Central memory CD8-positive, alpha-beta T cell (primary cell): ENCODE measurements around the gene FERMT1.

ENCODE experiments used
- ATAC-seq: fragments of 150-1000 bp; cut with Tn5 transposase; replicated peaks from 2 replicates; pipeline ENCODE4 v1.10.0; 2022; ENCODE audit warnings: mild to moderate bottlenecking, moderate FRiP score, moderate number of reproducible peaks; ENCODE audit not compliant: poor library complexity, severe bottlenecking; ENCODE audit errors: extremely low read depth
- DNase-seq, 2 donors: peaks; one replicate each; pipeline ENCODE4 v3.0.0; 2021; ENCODE audit warnings: low spot score in 2 of 2
- H3K27ac Mint-ChIP-seq: one replicate; pipeline ENCODE4 v1.8.0; 2022; ENCODE audit warnings: low read depth, mild to moderate bottlenecking, moderate library complexity, mixed read lengths
- H3K27me3 Mint-ChIP-seq: one replicate; pipeline ENCODE4 v1.8.0; 2022; ENCODE audit warnings: mixed read lengths
- H3K36me3 Mint-ChIP-seq: one replicate; pipeline ENCODE4 v1.8.0; 2022; ENCODE audit warnings: mild to moderate bottlenecking, moderate library complexity, mixed read lengths; ENCODE audit not compliant: insufficient read depth
- H3K4me1 Mint-ChIP-seq: one replicate; pipeline ENCODE4 v1.8.0; 2022; ENCODE audit warnings: mixed read lengths
- H3K4me3 Mint-ChIP-seq: one replicate; pipeline ENCODE4 v1.8.0; 2022; ENCODE audit warnings: mild to moderate bottlenecking, moderate library complexity, mixed read lengths
- H3K9me3 Mint-ChIP-seq: one replicate; pipeline ENCODE4 v1.8.0; 2022; ENCODE audit warnings: mixed read lengths

The FERMT1 gene

GRCh38 chr20:6079016-6079415, 43.8 kb downstream of the FERMT1 start:
- DNase-seq (no peak), ATAC-seq (no peak)
- no peaks in the 10 kb centered on the region for H3K36me3 Mint-ChIP-seq
- H3K9me3 Mint-ChIP-seq: no peaks in the 10 kb centered on the region
- peaks cover 4% of the 10 kb centered on the region for H3K4me1 Mint-ChIP-seq
- H3K27ac Mint-ChIP-seq: no peak overlapping the region
- no peak overlapping the region for H3K4me3 Mint-ChIP-seq
- peaks cover 28% of the 10 kb centered on the region for H3K27me3 Mint-ChIP-seq

GRCh38 chr20:6075428-6076219, 47.2 kb downstream of the FERMT1 start:
- no peak overlapping the region for H3K4me3 Mint-ChIP-seq
- H3K9me3 Mint-ChIP-seq: no peaks in the 10 kb centered on the region
- no peak overlapping the region for H3K27ac Mint-ChIP-seq
- DNase-seq (no peak), ATAC-seq (no peak)
- no peaks in the 10 kb centered on the region for H3K36me3 Mint-ChIP-seq
- peaks cover 24% of the 10 kb centered on the region for H3K27me3 Mint-ChIP-seq
- H3K4me1 Mint-ChIP-seq: peaks cover 5% of the 10 kb centered on the region

DNA sequence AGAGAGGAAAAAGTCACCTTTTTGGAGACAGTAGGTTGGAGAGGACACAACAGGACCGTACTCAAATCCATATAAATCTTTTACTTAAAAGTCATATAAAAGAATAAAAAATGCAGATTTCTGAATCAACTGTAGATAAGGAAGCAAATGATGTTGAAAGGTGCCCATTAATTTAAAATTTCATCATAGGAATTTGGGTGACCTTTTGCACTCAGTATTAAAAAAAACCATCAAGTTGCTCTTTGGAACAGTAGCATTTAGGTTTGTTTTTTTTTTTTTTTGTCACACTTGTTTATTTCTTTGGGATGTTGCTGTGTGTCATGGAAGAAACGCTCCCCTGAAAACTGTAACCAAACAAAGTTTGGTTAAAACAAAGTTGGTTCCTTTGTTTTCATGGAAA, 48.0 kb downstream of the FERMT1 start:
- no peaks in the 10 kb centered on the region for H3K9me3 Mint-ChIP-seq

DNA sequence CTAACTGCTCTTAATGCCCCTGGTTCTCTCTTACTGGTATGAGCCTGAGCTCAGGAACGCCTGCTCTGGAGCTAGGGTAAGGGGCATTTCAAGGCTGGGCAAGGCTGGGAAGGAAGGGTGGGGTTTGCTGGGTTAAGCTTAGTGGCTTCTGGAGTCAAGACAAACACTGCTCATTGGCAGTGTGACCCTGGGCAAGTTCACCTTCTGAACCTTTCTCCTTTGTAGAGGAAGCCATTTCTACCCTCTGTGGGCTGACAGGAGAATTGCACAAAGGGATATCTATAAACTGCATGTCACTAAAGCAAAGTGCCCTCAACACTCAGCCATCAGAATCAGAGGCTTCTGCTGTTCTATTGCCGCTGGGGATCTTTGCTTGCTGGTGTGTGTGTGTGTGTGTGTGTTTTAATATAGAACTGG, 48.7 kb downstream of the FERMT1 start:
- Mint-ChIP-seq H3K4me3 (no peak overlapping the region), H3K36me3 (no peaks in the 10 kb centered on the region)
- no peak for ATAC-seq

More for the DNA sequence above, 48.0 kb downstream of the FERMT1 start:
- Mint-ChIP-seq H3K4me3 (no peak overlapping the region), H3K27me3 (peaks cover 16% of the 10 kb centered on the region), H3K36me3 (no peaks in the 10 kb centered on the region), H3K27ac (no peak overlapping the region), H3K4me1 (peaks cover 5% of the 10 kb centered on the region)
- DNase-seq (no peak), ATAC-seq (no peak)

DNA sequence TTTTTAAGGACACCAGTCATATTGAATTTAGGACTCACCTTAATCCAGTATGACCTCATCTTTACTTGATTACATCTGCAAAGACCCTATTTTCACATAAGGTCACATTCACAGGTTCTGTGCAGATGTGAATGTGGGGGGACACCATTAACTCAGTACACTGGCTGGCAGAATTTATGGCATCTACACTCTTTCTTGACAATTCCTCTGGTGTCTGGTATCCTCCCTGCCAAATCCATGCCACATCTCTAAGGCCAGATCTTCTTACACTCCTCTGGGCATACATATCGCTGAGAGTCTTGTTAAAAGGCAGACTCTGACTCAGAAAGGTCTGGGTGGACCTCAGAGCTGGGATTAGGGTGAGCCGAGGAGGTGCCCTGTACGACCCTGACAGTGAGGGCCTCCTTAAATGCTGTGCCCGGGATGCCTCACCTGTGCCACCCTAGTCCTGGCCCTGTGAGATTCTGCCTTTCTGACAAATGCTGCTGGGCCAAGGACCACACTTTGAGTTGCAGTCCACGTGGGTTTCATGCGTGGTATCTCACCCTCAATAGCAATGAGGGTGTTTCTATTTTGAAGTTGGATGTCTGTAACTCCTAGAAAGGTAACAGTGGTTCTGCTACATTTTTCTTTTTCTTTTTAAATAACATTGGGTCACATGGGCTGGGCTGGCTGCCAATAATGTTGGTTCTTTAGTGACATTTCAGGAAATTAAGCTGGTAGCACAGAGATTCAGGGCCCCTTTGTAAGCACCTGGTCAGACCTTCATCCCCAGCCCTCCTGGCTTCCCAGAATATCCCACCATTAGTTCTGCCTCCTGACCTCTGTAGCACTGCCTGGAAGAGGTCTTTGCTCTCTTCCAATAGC, 51.8 kb downstream of the FERMT1 start:
- H3K27me3 Mint-ChIP-seq: peaks cover 9% of the 10 kb centered on the region
- no peaks in the 10 kb centered on the region for H3K9me3 Mint-ChIP-seq
- ATAC-seq (no peak), DNase-seq (no peak)
- H3K4me3 Mint-ChIP-seq: no peak overlapping the region
- no peaks in the 10 kb centered on the region for H3K36me3 Mint-ChIP-seq
- no peak overlapping the region for H3K27ac Mint-ChIP-seq
- H3K4me1 Mint-ChIP-seq: peaks cover 5% of the 10 kb centered on the region

More for the DNA sequence above, 48.7 kb downstream of the FERMT1 start:
- H3K4me1 Mint-ChIP-seq: peaks cover 5% of the 10 kb centered on the region
- no peak for DNase-seq
- peaks cover 9% of the 10 kb centered on the region for H3K27me3 Mint-ChIP-seq
- no peak overlapping the region for H3K27ac Mint-ChIP-seq
- no peaks in the 10 kb centered on the region for H3K9me3 Mint-ChIP-seq

GRCh38 chr20:6069669-6070068, 53.2 kb downstream of the FERMT1 start:
- no peak overlapping the region for H3K4me3 Mint-ChIP-seq
- H3K9me3 Mint-ChIP-seq: no peaks in the 10 kb centered on the region
- no peak overlapping the region for H3K27ac Mint-ChIP-seq
- peaks cover 8% of the 10 kb centered on the region for H3K27me3 Mint-ChIP-seq
- H3K4me1 Mint-ChIP-seq: peaks cover 5% of the 10 kb centered on the region
- no peak for DNase-seq
- no peak for ATAC-seq
- H3K36me3 Mint-ChIP-seq: no peaks in the 10 kb centered on the region

GRCh38 chr20:6067763-6068318, 55.0 kb downstream of the FERMT1 start:
- no peak overlapping the region for H3K27ac Mint-ChIP-seq
- H3K4me1 Mint-ChIP-seq: no peaks in the 10 kb centered on the region
- no peak overlapping the region for H3K4me3 Mint-ChIP-seq
- H3K27me3 Mint-ChIP-seq: no peaks in the 10 kb centered on the region
- ATAC-seq: no peak
- H3K36me3 Mint-ChIP-seq: no peaks in the 10 kb centered on the region
- no peak for DNase-seq
- no peaks in the 10 kb centered on the region for H3K9me3 Mint-ChIP-seq

GRCh38 chr20:6066582-6066981, 56.2 kb downstream of the FERMT1 start:
- ATAC-seq (no peak), DNase-seq (no peak)
- Mint-ChIP-seq H3K9me3 (no peaks in the 10 kb centered on the region), H3K4me3 (no peak overlapping the region), H3K36me3 (no peaks in the 10 kb centered on the region), H3K4me1 (no peaks in the 10 kb centered on the region), H3K27ac (no peak overlapping the region), H3K27me3 (no peaks in the 10 kb centered on the region)

GRCh38 chr20:6061544-6061943, 61.3 kb downstream of the FERMT1 start:
- H3K9me3 Mint-ChIP-seq: no peaks in the 10 kb centered on the region
- no peak for DNase-seq
- no peak overlapping the region for H3K4me3 Mint-ChIP-seq
- H3K4me1 Mint-ChIP-seq: no peaks in the 10 kb centered on the region
- ATAC-seq: no peak
- no peaks in the 10 kb centered on the region for H3K36me3 Mint-ChIP-seq
- peaks cover 27% of the 10 kb centered on the region for H3K27me3 Mint-ChIP-seq
- H3K27ac Mint-ChIP-seq: no peak overlapping the region

GRCh38 chr20:6060213-6060612, 62.6 kb downstream of the FERMT1 start:
- no peaks in the 10 kb centered on the region for H3K9me3 Mint-ChIP-seq
- H3K27ac Mint-ChIP-seq: no peak overlapping the region
- no peaks in the 10 kb centered on the region for H3K36me3 Mint-ChIP-seq
- H3K27me3 Mint-ChIP-seq: peaks cover 35% of the 10 kb centered on the region
- no peak for ATAC-seq
- no peaks in the 10 kb centered on the region for H3K4me1 Mint-ChIP-seq
- no peak overlapping the region for H3K4me3 Mint-ChIP-seq
- DNase-seq: no peak

- Mint-ChIP-seq H3K27me3 (peaks cover 49% of the 10 kb centered on the region), H3K4me3 (no peak overlapping the region), H3K9me3 (no peaks in the 10 kb centered on the region), H3K27ac (no peak overlapping the region), H3K36me3 (no peaks in the 10 kb centered on the region), H3K4me1 (no peaks in the 10 kb centered on the region)
- ATAC-seq (no peak), DNase-seq (no peak)
These were observed 64.0 kb downstream of the FERMT1 start for GRCh38 chr20:6058684-6059295.

DNA sequence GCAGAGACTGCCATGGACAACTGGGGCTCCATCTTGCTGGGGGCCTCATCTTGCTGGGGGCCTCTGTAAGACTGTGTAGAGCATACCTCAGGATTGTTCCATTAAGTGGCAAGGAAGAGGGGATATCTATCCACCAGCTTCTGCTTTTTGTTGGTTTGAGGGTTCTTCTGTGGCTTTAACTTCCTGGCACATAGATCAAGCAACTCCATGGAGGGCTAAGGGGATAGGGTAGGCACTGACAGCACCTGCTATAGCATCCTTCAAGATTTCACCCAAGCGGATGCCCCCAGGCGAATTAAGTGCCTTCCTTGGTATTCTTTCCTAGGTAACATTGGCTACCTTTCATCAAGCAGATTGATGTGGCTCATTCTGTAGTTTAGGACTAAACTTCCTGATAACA, 65.1 kb downstream of the FERMT1 start:
- peaks cover 60% of the 10 kb centered on the region for H3K27me3 Mint-ChIP-seq
- H3K36me3 Mint-ChIP-seq: no peaks in the 10 kb centered on the region
- H3K27ac Mint-ChIP-seq: no peak overlapping the region
- H3K4me3 Mint-ChIP-seq: no peak overlapping the region
- no peaks in the 10 kb centered on the region for H3K9me3 Mint-ChIP-seq
- ATAC-seq (no peak), DNase-seq (no peak)
- no peaks in the 10 kb centered on the region for H3K4me1 Mint-ChIP-seq
